MCF 10A (cell line): Measurements from ENCODE around the gene TRIL. TPM values are rescaled to one million over a fixed set of nuclear protein-coding genes. Genes with fewer than 3 reads are reported as not detected.

Source experiments
- BruUV-seq: library from RNA; stranded (reverse); fragments of 400-500 nt; replicated peaks from 2 replicates; lab custom pipeline; 2021; lab: Mats Ljungman, UMichigan
- CTCF ChIA-PET: fragments of 300-600 bp; sonication (Branson Sonifier 250); formaldehyde crosslinking; extraction: SDS; loops from one replicate; lab custom pipeline; 2021; ENCODE audit warnings: antibody characterized with exemption, inconsistent platforms; lab: Yijun Ruan, JAX
- POLR2A ChIA-PET: fragments of 300-600, 350-650 bp; sonication (Branson Sonifier 250); formaldehyde crosslinking; extraction: SDS; loops from one replicate; lab custom pipeline; 2020; ENCODE audit warnings: antibody characterized with exemption, inconsistent platforms; lab: Yijun Ruan, JAX
- DNase-seq: peaks from one replicate; pipeline ENCODE4 v3.0.0-alpha.2; 2018; ENCODE audit not compliant: unreplicated experiment
- H3K27ac Mint-ChIP-seq: one replicate; pipeline ENCODE4 v1.8.0; 2022; ENCODE audit warnings: mild to moderate bottlenecking, low read depth, mixed read lengths; ENCODE audit not compliant: unreplicated experiment
- H3K27me3 Mint-ChIP-seq: one replicate; pipeline ENCODE4 v1.8.0; 2022; ENCODE audit warnings: mixed read lengths; ENCODE audit not compliant: insufficient read depth, unreplicated experiment
- H3K36me3 Mint-ChIP-seq: one replicate; pipeline ENCODE4 v1.8.0; 2022; ENCODE audit warnings: mild to moderate bottlenecking, moderate library complexity, mixed read lengths; ENCODE audit not compliant: insufficient read depth, unreplicated experiment
- H3K4me1 Mint-ChIP-seq: one replicate; pipeline ENCODE4 v1.8.0; 2022; ENCODE audit warnings: mixed read lengths; ENCODE audit not compliant: insufficient read depth, unreplicated experiment
- H3K4me3 Mint-ChIP-seq: one replicate; pipeline ENCODE4 v1.8.0; 2022; ENCODE audit warnings: mild to moderate bottlenecking, moderate library complexity, mixed read lengths; ENCODE audit not compliant: unreplicated experiment
- H3K9me3 Mint-ChIP-seq: one replicate; pipeline ENCODE4 v1.8.0; 2022; ENCODE audit warnings: mixed read lengths; ENCODE audit not compliant: unreplicated experiment
- CTCF ChIP-seq: fragments of 200-600 bp; IDR thresholded peaks from one replicate; pipeline ENCODE4 v1.8.0; 2022; ENCODE audit warnings: antibody characterized with exemption, mild to moderate bottlenecking; ENCODE audit not compliant: unreplicated experiment
- intact Hi-C: fragments of 100-400 bp; cut with micrococcal nuclease; formaldehyde crosslinking; loops from 2 replicates; pipeline ENCODE4 v1.14.1; 2022
- total RNA-seq: library from RNA; stranded (reverse); gene quantifications from 2 replicates; pipeline ENCODE4 v1.2.3, GENCODE V29; 2022

Gene TRIL
- total RNA-seq, 1 experiment from 2014 or later = not detected

GRCh38 chr7:28973591-28973990 lies 15.5 kb upstream of the TRIL start:
- H3K9me3 Mint-ChIP-seq = peaks cover 50% of the 10 kb centered on the region
- no peak overlapping the region for H3K4me3 Mint-ChIP-seq

GRCh38 chr7:28964056-28964455 lies 5.9 kb upstream of the TRIL start:
- no peaks in the 10 kb centered on the region for H3K36me3 Mint-ChIP-seq
- no peak for TF ChIP-seq CTCF
- H3K27ac Mint-ChIP-seq = no peak overlapping the region
- BruUV-seq = no TSS peak
- DNase-seq = no peak
- ChIA-PET POLR2A (no interaction called here), CTCF (interaction anchor here (1.2 kb wide), 1 partner anchor 19 kb away, joined by 3 read pairs; no protein-coding TSS in a partner anchor)
- intact Hi-C loops = no loop called here
- H3K4me1 Mint-ChIP-seq = peaks cover 11% of the 10 kb centered on the region
- no peaks in the 10 kb centered on the region for H3K27me3 Mint-ChIP-seq
- peaks cover 9% of the 10 kb centered on the region for H3K9me3 Mint-ChIP-seq
- H3K4me3 Mint-ChIP-seq = no peak overlapping the region

More at GRCh38 chr7:28973591-28973990, 15.5 kb upstream of the TRIL start:
- no peaks in the 10 kb centered on the region for H3K27me3 Mint-ChIP-seq
- intact Hi-C loops = no loop called here
- DNase-seq = no peak
- H3K4me1 Mint-ChIP-seq = no peaks in the 10 kb centered on the region
- BruUV-seq = no TSS peak
- H3K36me3 Mint-ChIP-seq = no peaks in the 10 kb centered on the region
- no peak overlapping the region for H3K27ac Mint-ChIP-seq
- POLR2A ChIA-PET = no interaction called here
- CTCF ChIA-PET = interaction anchor here (0.6 to 1.4 kb wide), 2 partner anchors 51 to 142 kb away, joined by 3 to 6 read pairs; no protein-coding TSS in a partner anchor
- TF ChIP-seq CTCF = no peak

GRCh38 chr7:28961972-28962371 lies 3.8 kb upstream of the TRIL start:
- Mint-ChIP-seq H3K36me3 (no peaks in the 10 kb centered on the region), H3K9me3 (peaks cover 5% of the 10 kb centered on the region), H3K27ac (no peak overlapping the region), H3K27me3 (no peaks in the 10 kb centered on the region), H3K4me1 (peaks cover 11% of the 10 kb centered on the region), H3K4me3 (no peak overlapping the region)
- intact Hi-C loops = no loop called here
- no TSS peak for BruUV-seq
- DNase-seq = no peak
- CTCF ChIA-PET = interaction anchor here (0.6 to 2.5 kb wide), 6 partner anchors 19 to 191 kb away, joined by 3 to 13 read pairs (median 3); no protein-coding TSS in a partner anchor
- POLR2A ChIA-PET = interaction anchor here (1.0 kb wide), 1 partner anchor 38 kb away, joined by 3 read pairs; no protein-coding TSS in a partner anchor
- TF ChIP-seq CTCF = no peak

GRCh38 chr7:28960071-28960840 lies 2.1 kb upstream of the TRIL start:
- no peak overlapping the region for H3K4me3 Mint-ChIP-seq
- H3K27me3 Mint-ChIP-seq = no peaks in the 10 kb centered on the region
- intact Hi-C loops = no loop called here
- no TSS peak for BruUV-seq
- H3K27ac Mint-ChIP-seq = no peak overlapping the region
- no peak for TF ChIP-seq CTCF
- no peak for DNase-seq
- no peaks in the 10 kb centered on the region for H3K9me3 Mint-ChIP-seq
- POLR2A ChIA-PET = interaction anchor here (1.0 to 1.4 kb wide), 2 partner anchors 45 to 149 kb away, joined by 3 read pairs; no protein-coding TSS in a partner anchor
- CTCF ChIA-PET = interaction anchor here (0.6 to 2.5 kb wide), 7 partner anchors 11 to 146 kb away, joined by 3 to 13 read pairs (median 3); no protein-coding TSS in a partner anchor
- peaks cover 11% of the 10 kb centered on the region for H3K4me1 Mint-ChIP-seq
- H3K36me3 Mint-ChIP-seq = no peaks in the 10 kb centered on the region
